ENCODE data around the gene CLMN. TPM values are rescaled to one million over a fixed set of nuclear protein-coding genes. Genes with fewer than 3 reads are reported as not detected.

The CLMN gene
- total and polyA plus RNA-seq, 10 of the 15 experiments (the other 5 are each of a cell fraction or from before 2014, with no cell fraction given): 7.8 to 49.3 (median 18.5) TPM

GRCh38 chr14:95167177-95167576 lies 152.5 kb downstream of the CLMN start (continued):
- TF ChIP-seq PBX3 (IDR thresholded peaks at IDR 0.05; ENCODE audit: insufficient replicate concordance, low read depth, low read length) (no peak), CEBPZ (IDR thresholded peaks at IDR 0.05; ENCODE audit: low read depth, low read length) (no peak), PAX5 (IDR thresholded peaks at IDR 0.05; ENCODE audit: borderline replicate concordance, low read depth, low read length) (no peak), NFIC (IDR thresholded peaks at IDR 0.05; ENCODE audit: low read depth, low read length) (no peak), ZNF622 (IDR thresholded peaks at IDR 0.05) (no peak)

- POLR2A ChIA-PET: interaction anchor here (0.6 kb wide), 1 partner anchor 47 kb away, joined by 5 read pairs; no protein-coding TSS in a partner anchor
- RAD21 ChIA-PET (ENCODE audit: unreplicated experiment): no interaction called here
- no peaks in the 10 kb centered on the region for H3K79me2 ChIP-seq (ENCODE audit: control insufficient read depth, insufficient read depth, low read length)
- ATAC-seq (no peak), DNase-seq (ENCODE audit: low read depth, low spot score) (no peak), FAIRE-seq (no peak)
- no peaks in the 10 kb centered on the region for H4K20me1 ChIP-seq (ENCODE audit: control insufficient read depth, insufficient read depth)
- H3K9ac ChIP-seq (ENCODE audit: control insufficient read depth, insufficient read depth, low read length): no peak overlapping the region
- no peaks in the 10 kb centered on the region for H3K27me3 ChIP-seq (replicated peaks in 1 of 2; ENCODE audit: control insufficient read depth in 2 of 2, insufficient read depth in 2 of 2, low read length in 1 of 2)
- intact Hi-C loops (cut with micrococcal nuclease; ENCODE audit: unreplicated experiment): no loop called here
- SMC1A ChIA-PET (ENCODE audit: uncharacterized antibody, unreplicated experiment): no interaction called here
- H2AFZ ChIP-seq (ENCODE audit: control insufficient read depth, low read depth, low read length): no peak overlapping the region
- in situ Hi-C loops (cut with MboI): no loop called here
- H3K4me3 ChIP-seq: no peak overlapping the region
- 85% methylated on average over 3 of the region's 3 CpGs for WGBS (ENCODE audit: insufficient coverage, insufficient replicate concordance, low lambda C conversion rate, missing lambda C conversion rate)
- no peaks in the 10 kb centered on the region for H3K4me1 ChIP-seq (ENCODE audit: control insufficient read depth, insufficient read depth, low read length)
- CTCF ChIA-PET: no interaction called here
- H3K27ac ChIP-seq (ENCODE audit: control insufficient read depth, insufficient read depth): no peak overlapping the region
- H3K36me3 ChIP-seq (ENCODE audit: control insufficient read depth in 2 of 2, insufficient read depth in 2 of 2, low read length in 1 of 2): no peaks in the 10 kb centered on the region
- H3K9me3 ChIP-seq (replicated peaks; ENCODE audit: control insufficient read depth, insufficient read depth, low read length): peaks cover 2% of the 10 kb centered on the region
- no TSS peak for BruUV-seq (replicated peaks)
- H3K4me2 ChIP-seq (ENCODE audit: control insufficient read depth, insufficient read depth): no peak overlapping the region
- TF ChIP-seq NR2C2 (IDR thresholded peaks at IDR 0.05; ENCODE audit: borderline replicate concordance, control insufficient read depth, insufficient read length, low read depth) (no peak), CUX1 (IDR thresholded peaks at IDR 0.05; ENCODE audit: insufficient replicate concordance, low read depth, low read length) (no peak), CHD2 (IDR thresholded peaks at IDR 0.05; ENCODE audit: borderline replicate concordance, low read depth, low read length) (no peak), ETV6 (conservative IDR thresholded peaks at IDR 0.05 in 1 of 2, IDR thresholded peaks at IDR 0.05 in 1 of 2; ENCODE audit: borderline replicate concordance in 1 of 2, low read depth in 1 of 2) (no peak), USF1 (IDR thresholded peaks at IDR 0.05; ENCODE audit: borderline replicate concordance, extremely low read length, insufficient read depth, low read depth, low read length) (no peak), MEF2A (IDR thresholded peaks at IDR 0.05; ENCODE audit: insufficient read depth, low read depth, low read length) (no peak)
Observed at GRCh38 chr14:95165517-95165916, 154.2 kb downstream of the CLMN start.

Measured in GM12878 (cell line).